HS-5 (cell line): ENCODE results near the gene CBFA2T3.
"Not testable (repeated sequence)": the region's sequence is repeated elsewhere in the genome, so short reads cannot be mapped to it uniquely, and the experiment has no call there.

Experiments
- DNase-seq: peaks from one replicate; pipeline ENCODE4 v3.0.0-alpha.2; 2012; ENCODE audit warnings: low read depth

The CBFA2T3 gene

GRCh38 chr16:88906535-88907105 lies 70.4 kb downstream of the CBFA2T3 start:
- DNase-seq = no peak

GRCh38 chr16:88906020-88906419 lies 71.0 kb downstream of the CBFA2T3 start:
- no peak for DNase-seq

- no peak for DNase-seq
These were observed 71.4 kb downstream of the CBFA2T3 start for GRCh38 chr16:88905563-88905962.

GRCh38 chr16:88904676-88905365 lies 72.2 kb downstream of the CBFA2T3 start:
- DNase-seq = no peak

- no peak for DNase-seq
These were observed 73.7 kb downstream of the CBFA2T3 start for GRCh38 chr16:88903267-88903666.

- no peak for DNase-seq
These were observed 74.3 kb downstream of the CBFA2T3 start for GRCh38 chr16:88902744-88903143.

- no peak for DNase-seq
These were observed 75.2 kb downstream of the CBFA2T3 start for GRCh38 chr16:88901718-88902337.

- DNase-seq = no peak
These were observed 76.3 kb downstream of the CBFA2T3 start for GRCh38 chr16:88900662-88901052.

- no peak for DNase-seq
These were observed 76.9 kb downstream of the CBFA2T3 start for GRCh38 chr16:88899901-88900661.

- DNase-seq = no peak
These were observed 79.1 kb downstream of the CBFA2T3 start for GRCh38 chr16:88897696-88898425.

GRCh38 chr16:88896238-88897070 lies 80.6 kb downstream of the CBFA2T3 start:
- no peak for DNase-seq

GRCh38 chr16:88895335-88895734 lies 81.7 kb downstream of the CBFA2T3 start:
- DNase-seq = no peak

GRCh38 chr16:88894681-88895300 lies 82.2 kb downstream of the CBFA2T3 start:
- no peak for DNase-seq

- DNase-seq = not testable (repeated sequence)
These were observed 82.7 kb downstream of the CBFA2T3 start for GRCh38 chr16:88894266-88894665.

GRCh38 chr16:88893127-88893968 lies 83.7 kb downstream of the CBFA2T3 start:
- no peak for DNase-seq

GRCh38 chr16:88892065-88892464 lies 84.9 kb downstream of the CBFA2T3 start:
- DNase-seq = no peak

- DNase-seq = no peak
These were observed 85.9 kb downstream of the CBFA2T3 start for GRCh38 chr16:88891083-88891482.

- not testable (repeated sequence) for DNase-seq
These were observed 87.2 kb downstream of the CBFA2T3 start for GRCh38 chr16:88889702-88890352.
